Right atrium auricular region (tissue), 2 donors: ENCODE results near the gene COL4A2. TPM values are rescaled to one million over a fixed set of nuclear protein-coding genes. Genes with fewer than 3 reads are reported as not detected.

Source experiments
- DNase-seq: peaks from one replicate; pipeline ENCODE4 v3.0.0-alpha.2; 2019; ENCODE audit warnings: low spot score
- H3K27ac ChIP-seq, 2 donors: fragments of 200-600 bp; sonication (generic); 1 replicate in 1 of 2; 2 replicates in 1 of 2; pipeline ENCODE4 v1.5.1; 2016 to 2019
- H3K27me3 ChIP-seq, 2 donors: fragments of 200-600 bp; sonication (generic); one replicate each; pipeline versions ENCODE4 v1.5.1 to v1.6.0; 2017 to 2019
- H3K36me3 ChIP-seq: fragments of 200-600 bp; sonication (generic); one replicate; pipeline ENCODE4 v1.5.1; 2016
- H3K4me1 ChIP-seq, 2 donors: fragments of 200-600 bp; sonication (generic); one replicate each; pipeline versions ENCODE4 v1.5.1 to v1.6.0; 2017 to 2019
- H3K4me3 ChIP-seq, 2 donors: fragments of 200-600 bp; sonication (generic); 1 replicate in 1 of 2; 2 replicates in 1 of 2; pipeline ENCODE4 v1.5.1; 2017 to 2019; ENCODE audit warnings: mild to moderate bottlenecking in 1 of 2, moderate library complexity in 1 of 2
- H3K9me3 ChIP-seq, 2 donors: fragments of 200-600 bp; sonication (generic); one replicate each; pipeline ENCODE4 v1.5.1; 2019
- CTCF ChIP-seq, 2 donors: fragments of 200-600 bp; sonication (generic); IDR thresholded peaks; one replicate each; pipeline ENCODE4 v1.5.1; 2019; ENCODE audit warnings: antibody characterized with exemption in 2 of 2
- total RNA-seq, 2 donors: library from RNA; depleted of rRNA; stranded (reverse); fragments of >200 nt; gene quantifications; one replicate each; pipeline ENCODE4 v1.1.0, GENCODE V29; 2016

COL4A2 gene
- total RNA-seq, 2 donors from 2014 or later: 141 to 153 TPM

- Histone ChIP-seq H3K36me3 (no peaks in the 10 kb centered on the region), H3K4me3 (no peak overlapping the region), H3K27ac (no peak overlapping the region), H3K4me1 (peaks cover 0 to 20% of the 10 kb centered on the region in 2 donors), H3K27me3 (no peaks in the 10 kb centered on the region), H3K9me3 (no peaks in the 10 kb centered on the region)
- no peak for DNase-seq
- TF ChIP-seq CTCF (IDR thresholded peaks at IDR 0.05): no peak
Observed at GRCh38 chr13:110557610-110558305, 250.7 kb downstream of the COL4A2 start.

GRCh38 chr13:110559429-110559943 lies 252.4 kb downstream of the COL4A2 start:
- DNase-seq: no peak
- Histone ChIP-seq H3K9me3 (no peaks in the 10 kb centered on the region), H3K27ac (peak overlapping the region; percentile 92 to 95), H3K4me1 (peaks cover 0 to 24% of the 10 kb centered on the region in 2 donors), H3K36me3 (no peaks in the 10 kb centered on the region), H3K27me3 (no peaks in the 10 kb centered on the region), H3K4me3 (peak overlapping the region; percentile 17 to 78)
- no peak for TF ChIP-seq CTCF (IDR thresholded peaks at IDR 0.05)

GRCh38 chr13:110559986-110560385 lies 252.9 kb downstream of the COL4A2 start:
- H3K27me3 ChIP-seq: no peaks in the 10 kb centered on the region
- peaks cover 0 to 24% of the 10 kb centered on the region in 2 donors for H3K4me1 ChIP-seq
- peak overlapping the region; percentile 92 to 95 for H3K27ac ChIP-seq
- no peak for TF ChIP-seq CTCF (IDR thresholded peaks at IDR 0.05)
- H3K4me3 ChIP-seq: peak overlapping the region; percentile 78
- no peaks in the 10 kb centered on the region for H3K9me3 ChIP-seq
- H3K36me3 ChIP-seq: no peaks in the 10 kb centered on the region
- no peak for DNase-seq

- Histone ChIP-seq H3K4me1 (peaks cover 0 to 24% of the 10 kb centered on the region in 2 donors), H3K36me3 (no peaks in the 10 kb centered on the region), H3K27ac (peak overlapping the region; percentile 92 to 95), H3K9me3 (no peaks in the 10 kb centered on the region), H3K4me3 (peak overlapping the region; percentile 78), H3K27me3 (no peaks in the 10 kb centered on the region)
- TF ChIP-seq CTCF (IDR thresholded peaks at IDR 0.05): no peak
- DNase-seq: no peak
Observed at GRCh38 chr13:110560601-110561343, 253.7 kb downstream of the COL4A2 start.

GRCh38 chr13:110561344-110562035 lies 254.4 kb downstream of the COL4A2 start, which contains the start of gene RAB20:
RAB20 (minus strand) TSS chr13:110561722; CDS start chr13:110561519, 203 bp downstream.
- no peaks in the 10 kb centered on the region for H3K9me3 ChIP-seq
- no peaks in the 10 kb centered on the region for H3K36me3 ChIP-seq
- H3K4me1 ChIP-seq: peaks cover 0 to 24% of the 10 kb centered on the region in 2 donors
- H3K27me3 ChIP-seq: no peaks in the 10 kb centered on the region
- peak within 1 kb of the TSS; percentile 78 for H3K4me3 ChIP-seq
- no peak for TF ChIP-seq CTCF (IDR thresholded peaks at IDR 0.05)
- DNase-seq: peak; percentile 90
- peak within 1 kb of the TSS; percentile 92 to 95 for H3K27ac ChIP-seq
